Esophagus squamous epithelium (tissue), 5 donors: Measurements from ENCODE around the gene CLDN7. TPM values are rescaled to one million over a fixed set of nuclear protein-coding genes. Genes with fewer than 3 reads are reported as not detected.

ENCODE experiments used
- DNase-seq: peaks from one replicate; lab custom pipeline; 2025; lab: John Stamatoyannopoulos, UW
- H3K27ac ChIP-seq, 4 donors: fragments of 200-600 bp; sonication (generic); one replicate each; pipeline ENCODE4 v1.5.1; 2016 to 2019; ENCODE audit warnings: mild to moderate bottlenecking in 1 of 4
- H3K27me3 ChIP-seq, 4 donors: fragments of 200-600 bp; sonication (generic); 1 replicate in 3 of 4; 2 replicates in 1 of 4; pipeline versions ENCODE4 v1.5.1 to v1.6.0; 2017 to 2021; ENCODE audit warnings: antibody characterized with exemption in 1 of 4
- H3K36me3 ChIP-seq, 3 donors: fragments of 200-600 bp; sonication (generic); one replicate each; pipeline ENCODE4 v1.5.1; 2016 to 2019
- H3K4me1 ChIP-seq, 3 donors: fragments of 200-600 bp; sonication (generic); one replicate each; pipeline ENCODE4 v1.5.1; 2017 to 2019
- H3K4me3 ChIP-seq, 4 donors: fragments of 200-600 bp; sonication (generic); 1 replicate in 3 of 4; 2 replicates in 1 of 4; pipeline ENCODE4 v1.5.1; 2016 to 2019; ENCODE audit warnings: mild to moderate bottlenecking in 2 of 4, moderate library complexity in 1 of 4
- H3K9me3 ChIP-seq, 3 donors: fragments of 200-600 bp; sonication (generic); one replicate each; pipeline ENCODE4 v1.5.1; 2016 to 2019
- CTCF ChIP-seq, 6 experiments: fragments of 450-650 bp in 4 of 6; fragments of 200-600 bp in 2 of 6; sonication (generic) in 2 of 6; IDR thresholded peaks; one replicate each; pipeline ENCODE4 v1.5.1; 2016 to 2019; ENCODE audit warnings: antibody characterized with exemption in 6 of 6, mild to moderate bottlenecking in 4 of 6, moderate library complexity in 4 of 6
- POLR2A ChIP-seq, 4 donors: fragments of 450-650 bp; IDR thresholded peaks; one replicate each; pipeline ENCODE4 v1.6.1; 2017; ENCODE audit warnings: antibody characterized with exemption in 4 of 4, mild to moderate bottlenecking in 4 of 4, moderate library complexity in 3 of 4
- WGBS, 2 donors: methylation state at CpG; one replicate each; pipeline ENCODE4 v1.1.5; 2018; 5-methylcytosine and 5-hydroxymethylcytosine counted together
- intact Hi-C: fragments of 100-400 bp; cut with DNase I; formaldehyde crosslinking; loops from one replicate; pipeline ENCODE4 v1.15.0; 2022
- total RNA-seq, 4 donors: library from RNA; depleted of rRNA; stranded (reverse); fragments of >200 nt; gene quantifications; one replicate each; pipeline ENCODE4 v1.1.0, GENCODE V29; 2016
- donor health status: DM: yes; HTN: yes; CAD: no.

The CLDN7 gene
- total RNA-seq, 4 donors from 2014 or later: 172 to 411 (median 208) TPM

- WGBS, 2 donors: 90 to 100% methylated on average over 2 to 5 of the region's 15 CpGs
- H3K36me3 ChIP-seq: peaks cover 55 to 87% (median 55%) of the 10 kb centered on the region in 3 donors
- peak overlapping the region; percentile 35 to 100 (median 90) for H3K27ac ChIP-seq
- no peaks in the 10 kb centered on the region for H3K27me3 ChIP-seq
- peaks cover 30 to 90% (median 46%) of the 10 kb centered on the region in 3 donors for H3K4me1 ChIP-seq
- intact Hi-C loops: no loop called here
- no peak for DNase-seq
- no peak overlapping the region for H3K4me3 ChIP-seq
- TF ChIP-seq CTCF (IDR thresholded peaks at IDR 0.05): no peak
- no peak for TF ChIP-seq POLR2A (IDR thresholded peaks at IDR 0.05)
- no peaks in the 10 kb centered on the region for H3K9me3 ChIP-seq
These were observed 37.6 kb downstream of the CLDN7 start for GRCh38 chr17:7224661-7225111.

GRCh38 chr17:7224110-7224509 lies 38.2 kb downstream of the CLDN7 start:
- Histone ChIP-seq H3K9me3 (no peaks in the 10 kb centered on the region), H3K27ac (peak overlapping the region; percentile 35 to 100 (median 90)), H3K4me1 (peaks cover 36 to 90% (median 49%) of the 10 kb centered on the region in 3 donors), H3K27me3 (no peaks in the 10 kb centered on the region), H3K36me3 (peaks cover 49 to 82% (median 50%) of the 10 kb centered on the region in 3 donors), H3K4me3 (no peak overlapping the region)
- TF ChIP-seq CTCF (IDR thresholded peaks at IDR 0.05) (no peak), POLR2A (IDR thresholded peaks at IDR 0.05) (no peak)
- no peak for DNase-seq
- 63 to 78% methylated on average over 1 to 6 of the region's 10 CpGs for WGBS, 2 donors
- intact Hi-C loops: no loop called here

- Histone ChIP-seq H3K9me3 (no peaks in the 10 kb centered on the region), H3K4me3 (no peak overlapping the region), H3K27me3 (no peaks in the 10 kb centered on the region), H3K27ac (peak overlapping the region; percentile 35 to 100 (median 90)), H3K36me3 (peaks cover 45 to 74% (median 50%) of the 10 kb centered on the region in 3 donors), H3K4me1 (peaks cover 41 to 90% (median 48%) of the 10 kb centered on the region in 3 donors)
- intact Hi-C loops: no loop called here
- TF ChIP-seq POLR2A (IDR thresholded peaks at IDR 0.05): no peak
- DNase-seq: no peak
- WGBS, 2 donors: 74 to 75% methylated on average over 4 of the region's 4 CpGs
These were observed 38.9 kb downstream of the CLDN7 start for GRCh38 chr17:7223375-7223774.

GRCh38 chr17:7222972-7223292 lies 39.3 kb downstream of the CLDN7 start:
- H3K27ac ChIP-seq: peak overlapping the region in 3 of 4 donors; percentile 0 to 100 (median 97)
- peaks cover 45 to 70% (median 50%) of the 10 kb centered on the region in 3 donors for H3K36me3 ChIP-seq
- H3K9me3 ChIP-seq: no peaks in the 10 kb centered on the region
- TF ChIP-seq CTCF (IDR thresholded peaks at IDR 0.05) (no peak), POLR2A (IDR thresholded peaks at IDR 0.05) (no peak)
- 45 to 77% methylated on average over 2 to 5 of the region's 7 CpGs for WGBS, 2 donors
- no peak for DNase-seq
- intact Hi-C loops: no loop called here
- peaks cover 45 to 90% (median 52%) of the 10 kb centered on the region in 3 donors for H3K4me1 ChIP-seq
- no peak overlapping the region for H3K4me3 ChIP-seq
- H3K27me3 ChIP-seq: no peaks in the 10 kb centered on the region

GRCh38 chr17:7222093-7222971 lies 39.9 kb downstream of the CLDN7 start:
- Histone ChIP-seq H3K9me3 (no peaks in the 10 kb centered on the region), H3K27me3 (no peaks in the 10 kb centered on the region), H3K4me3 (no peak overlapping the region), H3K27ac (peak overlapping the region; percentile 95 to 100 (median 98)), H3K36me3 (peaks cover 44 to 64% (median 48%) of the 10 kb centered on the region in 3 donors), H3K4me1 (peaks cover 48 to 90% (median 50%) of the 10 kb centered on the region in 3 donors)
- whole genome bisulfite sequencing, 2 donors: 66 to 77% methylated on average over 11 of the region's 15 CpGs
- DNase-seq: no peak
- no peak for TF ChIP-seq CTCF (IDR thresholded peaks at IDR 0.05)
- TF ChIP-seq POLR2A (IDR thresholded peaks at IDR 0.05): no peak
- intact Hi-C loops: no loop called here
